HepG2 (cell line): ENCODE data around the gene CCNQ. TPM values are rescaled to one million over a fixed set of nuclear protein-coding genes. Genes with fewer than 3 reads are reported as not detected.
A peak's percentile ranks its signal among the peaks of the same experiment; 100 is the strongest.

Experiments
- CBX5 ChIP-seq: sonication (generic); formaldehyde crosslinking; IDR thresholded peaks from 2 replicates; pipeline ENCODE4 v1.4.0; 2020; ENCODE audit warnings: missing genetic modification reagents, borderline replicate concordance
- CENPX ChIP-seq: sonication (generic); formaldehyde crosslinking; IDR thresholded peaks from 2 replicates; pipeline ENCODE4 v1.9.0; 2021; ENCODE audit warnings: mild to moderate bottlenecking, missing genetic modification reagents, moderate library complexity
- FOSL2 ChIP-seq: sonication (generic); formaldehyde crosslinking; IDR thresholded peaks from 2 replicates; pipeline ENCODE4 v1.4.0; 2020; ENCODE audit warnings: missing genetic modification reagents
- HOXA9 ChIP-seq: sonication (generic); formaldehyde crosslinking; IDR thresholded peaks from 2 replicates; pipeline ENCODE4 v1.8.1; 2022; ENCODE audit warnings: missing genetic modification reagents, mild to moderate bottlenecking, moderate library complexity, borderline replicate concordance
- IRF2 ChIP-seq: IDR thresholded peaks from 2 replicates; pipeline ENCODE4 v1.6.1; 2018; ENCODE audit warnings: missing genetic modification reagents, missing compliant biosample characterization
- KLF16 ChIP-seq, 2 experiments: sonication (generic) in 1 of 2; formaldehyde crosslinking in 1 of 2; IDR thresholded peaks; 2 replicates each; pipeline versions ENCODE4 v1.6.1 to v1.8.0; 2016 to 2023; ENCODE audit warnings: missing genetic modification reagents in 2 of 2, missing compliant biosample characterization in 1 of 2
- NFIB ChIP-seq: sonication (generic); formaldehyde crosslinking; IDR thresholded peaks from 2 replicates; pipeline ENCODE4 v1.9.0; 2021; ENCODE audit warnings: missing genetic modification reagents, mild to moderate bottlenecking, borderline replicate concordance
- PPARG ChIP-seq: conservative IDR thresholded peaks from 2 replicates; pipeline ENCODE4 v1.6.1; 2016; ENCODE audit warnings: missing biosample characterization, missing genetic modification reagents
- SALL1 ChIP-seq: sonication (generic); formaldehyde crosslinking; IDR thresholded peaks from 2 replicates; pipeline ENCODE4 v1.8.0; 2022; ENCODE audit warnings: mild to moderate bottlenecking, missing genetic modification reagents
- SMARCC2 ChIP-seq: fragments of 450-650 bp; IDR thresholded peaks from 2 replicates; pipeline ENCODE4 v1.6.1; 2017; ENCODE audit warnings: antibody characterized with exemption, mild to moderate bottlenecking
- TCF7 ChIP-seq: sonication (generic); IDR thresholded peaks from 2 replicates; pipeline ENCODE4 v1.6.1; 2016; ENCODE audit warnings: antibody characterized with exemption, low read depth
- U2AF1 ChIP-seq: fragments of 200-400 bp; formaldehyde crosslinking; optimal IDR thresholded peaks from 2 replicates; pipeline ENCODE3; 2017; ENCODE audit warnings: mild to moderate bottlenecking, low read depth, low read length
- XRCC5 ChIP-seq: fragments of 200-400 bp; formaldehyde crosslinking; optimal IDR thresholded peaks from 2 replicates; pipeline ENCODE3; 2017; ENCODE audit warnings: mild to moderate bottlenecking, low read length
- ZNF350 ChIP-seq: sonication (generic); formaldehyde crosslinking; IDR thresholded peaks from 2 replicates; pipeline ENCODE4 v1.4.0; 2020; ENCODE audit warnings: mild to moderate bottlenecking, low read depth, missing genetic modification reagents, borderline replicate concordance
- ZNF430 ChIP-seq: sonication (generic); formaldehyde crosslinking; IDR thresholded peaks from 2 replicates; pipeline ENCODE4 v1.9.0; 2021; ENCODE audit warnings: mild to moderate bottlenecking, missing genetic modification reagents
- ZNF749 ChIP-seq: sonication (generic); formaldehyde crosslinking; IDR thresholded peaks from 2 replicates; pipeline ENCODE4 v1.8.0; 2022; ENCODE audit warnings: mild to moderate bottlenecking, missing genetic modification reagents, moderate library complexity, borderline replicate concordance
- ZSCAN25 ChIP-seq: sonication (generic); formaldehyde crosslinking; IDR thresholded peaks from 2 replicates; pipeline ENCODE4 v1.8.0; 2022; ENCODE audit warnings: mild to moderate bottlenecking, missing genetic modification reagents
- polyA plus RNA-seq, 8 experiments: library from polyadenylated mRNA; depleted of rRNA in 3 of 8; stranded (reverse) in 7 of 8; unstranded in 1 of 8; fragments of >200 nt; fragmentation: Illumina TruSeq in 4 of 8; extraction: Trizol in 4 of 8; gene quantifications; 2 replicates each; pipeline versions ENCODE4 v1.2.1 to v1.2.3, GENCODE V29; 2011 to 2016; ENCODE audit warnings: low read depth in 4 of 8, missing spikeins in 1 of 8, mixed read lengths in 1 of 8; ENCODE audit not compliant: insufficient read depth in 1 of 8
- total RNA-seq, 5 experiments: library from RNA; depleted of rRNA; stranded (reverse); fragments of >200 nt; fragmentation: Illumina TruSeq; extraction: Trizol; gene quantifications; 2 replicates each; pipeline ENCODE4 v1.2.3, GENCODE V29; 2016; ENCODE audit warnings: low read depth in 1 of 5
- TF ChIP-seq, protein P1 (sequence below): sonication (generic); formaldehyde crosslinking; IDR thresholded peaks from 2 replicates; pipeline ENCODE4 v1.4.0; 2020; ENCODE audit warnings: low read depth, missing genetic modification reagents
- TF ChIP-seq, protein P2 (sequence below): sonication (generic); formaldehyde crosslinking; IDR thresholded peaks from 2 replicates; pipeline ENCODE4 v1.8.0; 2022; ENCODE audit warnings: mild to moderate bottlenecking, missing genetic modification reagents, moderate library complexity
- TF ChIP-seq, protein P3 (sequence below): IDR thresholded peaks from 2 replicates; pipeline ENCODE4 v1.6.1; 2016; ENCODE audit warnings: low read depth, borderline replicate concordance
- TF ChIP-seq, protein P4 (sequence below): sonication (generic); formaldehyde crosslinking; conservative IDR thresholded peaks from 2 replicates; pipeline ENCODE4 v1.4.0; 2020; ENCODE audit warnings: missing genetic modification reagents
- TF ChIP-seq, protein P5 (sequence below): IDR thresholded peaks from 2 replicates; pipeline ENCODE4 v1.6.1; 2016; ENCODE audit warnings: control low read depth

The CCNQ gene
- total and polyA plus RNA-seq, 2 of the 13 experiments (the other 11 are each of a cell fraction or from before 2014, with no cell fraction given), result 15.0 to 25.5 TPM

DNA sequence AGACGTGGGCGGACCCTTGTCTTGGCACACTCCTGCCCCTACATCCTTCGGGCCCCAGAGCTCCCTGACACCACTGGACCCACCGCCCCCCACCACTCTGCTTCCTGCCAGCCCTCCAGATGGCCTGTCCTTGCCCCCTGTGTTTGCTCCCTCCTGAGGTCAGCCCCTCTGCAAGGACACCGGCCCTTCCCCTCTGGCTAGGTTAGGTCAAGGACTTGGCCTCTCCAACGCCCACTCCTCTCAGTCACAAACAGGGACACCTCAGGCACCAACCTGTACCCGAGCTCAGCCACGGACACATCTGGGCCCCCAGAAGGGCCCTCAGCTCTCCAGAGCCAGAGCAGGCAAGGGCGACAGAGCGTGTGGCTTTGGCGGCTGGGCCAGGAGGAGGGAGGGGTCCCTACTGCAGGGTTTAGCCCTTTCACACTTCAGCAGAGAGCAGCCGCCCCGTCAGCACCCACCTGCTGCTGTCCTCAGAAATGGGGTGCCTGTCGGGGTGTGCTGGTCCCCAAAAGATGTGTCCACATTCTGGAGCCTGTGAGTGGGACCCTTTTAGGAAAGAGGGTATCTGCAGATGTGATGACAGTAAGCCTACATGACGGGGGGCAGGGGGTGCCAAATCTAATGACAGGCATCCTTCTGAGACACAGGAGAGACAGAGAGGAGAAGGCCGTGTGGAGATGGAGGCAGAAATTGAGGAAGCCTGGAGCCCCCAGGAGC lies 24.5 kb upstream of the CCNQ start (continued):
- TF ChIP-seq ZNF749 (CRISPR knock-in tag), result no peak
- TF ChIP-seq HOXA9, result no peak
- TF ChIP-seq PPARG (CRISPR knock-in tag), result peak; percentile 75
- TF ChIP-seq, protein P1, sequence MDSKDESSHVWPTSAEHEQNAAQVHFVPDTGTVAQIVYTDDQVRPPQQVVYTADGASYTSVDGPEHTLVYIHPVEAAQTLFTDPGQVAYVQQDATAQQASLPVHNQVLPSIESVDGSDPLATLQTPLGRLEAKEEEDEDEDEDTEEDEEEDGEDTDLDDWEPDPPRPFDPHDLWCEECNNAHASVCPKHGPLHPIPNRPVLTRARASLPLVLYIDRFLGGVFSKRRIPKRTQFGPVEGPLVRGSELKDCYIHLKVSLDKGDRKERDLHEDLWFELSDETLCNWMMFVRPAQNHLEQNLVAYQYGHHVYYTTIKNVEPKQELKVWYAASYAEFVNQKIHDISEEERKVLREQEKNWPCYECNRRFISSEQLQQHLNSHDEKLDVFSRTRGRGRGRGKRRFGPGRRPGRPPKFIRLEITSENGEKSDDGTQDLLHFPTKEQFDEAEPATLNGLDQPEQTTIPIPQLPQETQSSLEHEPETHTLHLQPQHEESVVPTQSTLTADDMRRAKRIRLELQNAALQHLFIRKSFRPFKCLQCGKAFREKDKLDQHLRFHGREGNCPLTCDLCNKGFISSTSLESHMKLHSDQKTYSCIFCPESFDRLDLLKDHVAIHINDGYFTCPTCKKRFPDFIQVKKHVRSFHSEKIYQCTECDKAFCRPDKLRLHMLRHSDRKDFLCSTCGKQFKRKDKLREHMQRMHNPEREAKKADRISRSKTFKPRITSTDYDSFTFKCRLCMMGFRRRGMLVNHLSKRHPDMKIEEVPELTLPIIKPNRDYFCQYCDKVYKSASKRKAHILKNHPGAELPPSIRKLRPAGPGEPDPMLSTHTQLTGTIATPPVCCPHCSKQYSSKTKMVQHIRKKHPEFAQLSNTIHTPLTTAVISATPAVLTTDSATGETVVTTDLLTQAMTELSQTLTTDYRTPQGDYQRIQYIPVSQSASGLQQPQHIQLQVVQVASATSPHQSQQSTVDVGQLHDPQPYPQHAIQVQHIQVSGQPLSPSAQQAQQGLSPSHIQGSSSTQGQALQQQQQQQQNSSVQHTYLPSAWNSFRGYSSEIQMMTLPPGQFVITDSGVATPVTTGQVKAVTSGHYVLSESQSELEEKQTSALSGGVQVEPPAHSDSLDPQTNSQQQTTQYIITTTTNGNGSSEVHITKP (CRISPR knock-in tag), result no peak
- peak; percentile 59 for TF ChIP-seq SALL1 (CRISPR knock-in tag)
- no peak for TF ChIP-seq SMARCC2
- no peak for TF ChIP-seq XRCC5
- peak; percentile 32; the same call in 1 of the 2 replicates for TF ChIP-seq ZNF430 (CRISPR knock-in tag)
- 0 out of 4 replicates have a peak, but pooled peaks of 1 of the 2 experiments have one; percentile 56 for TF ChIP-seq KLF16 (CRISPR knock-in tag; IDR thresholded peaks at IDR 0.05)
- TF ChIP-seq U2AF1, result no peak
- TF ChIP-seq, protein P2, sequence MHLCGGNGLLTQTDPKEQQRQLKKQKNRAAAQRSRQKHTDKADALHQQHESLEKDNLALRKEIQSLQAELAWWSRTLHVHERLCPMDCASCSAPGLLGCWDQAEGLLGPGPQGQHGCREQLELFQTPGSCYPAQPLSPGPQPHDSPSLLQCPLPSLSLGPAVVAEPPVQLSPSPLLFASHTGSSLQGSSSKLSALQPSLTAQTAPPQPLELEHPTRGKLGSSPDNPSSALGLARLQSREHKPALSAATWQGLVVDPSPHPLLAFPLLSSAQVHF (CRISPR knock-in tag), result 0 out of 2 replicates have a peak, but pooled peaks have one; percentile 24
- TF ChIP-seq FOSL2 (CRISPR knock-in tag), result peak; percentile 44
- TF ChIP-seq, protein P3, sequence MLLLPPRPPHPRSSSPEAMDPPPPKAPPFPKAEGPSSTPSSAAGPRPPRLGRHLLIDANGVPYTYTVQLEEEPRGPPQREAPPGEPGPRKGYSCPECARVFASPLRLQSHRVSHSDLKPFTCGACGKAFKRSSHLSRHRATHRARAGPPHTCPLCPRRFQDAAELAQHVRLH (CRISPR knock-in tag), result peak; percentile 49; the same call in 1 of the 2 replicates
- TF ChIP-seq, protein P4, sequence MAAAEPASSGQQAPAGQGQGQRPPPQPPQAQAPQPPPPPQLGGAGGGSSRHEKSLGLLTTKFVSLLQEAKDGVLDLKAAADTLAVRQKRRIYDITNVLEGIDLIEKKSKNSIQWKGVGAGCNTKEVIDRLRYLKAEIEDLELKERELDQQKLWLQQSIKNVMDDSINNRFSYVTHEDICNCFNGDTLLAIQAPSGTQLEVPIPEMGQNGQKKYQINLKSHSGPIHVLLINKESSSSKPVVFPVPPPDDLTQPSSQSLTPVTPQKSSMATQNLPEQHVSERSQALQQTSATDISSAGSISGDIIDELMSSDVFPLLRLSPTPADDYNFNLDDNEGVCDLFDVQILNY (CRISPR knock-in tag), result no peak
- TF ChIP-seq ZSCAN25 (CRISPR knock-in tag), result peak; percentile 36; the same call in 1 of the 2 replicates
- peak; percentile 63; the same call in 1 of the 2 replicates for TF ChIP-seq IRF2 (CRISPR knock-in tag)
- TF ChIP-seq ZNF350 (CRISPR knock-in tag), result peak; percentile 63
- TF ChIP-seq NFIB (CRISPR knock-in tag), result no peak
- no peak for TF ChIP-seq TCF7
- no peak for TF ChIP-seq CBX5 (CRISPR knock-in tag)
- no peak for TF ChIP-seq CENPX (CRISPR knock-in tag)
- TF ChIP-seq, protein P5, sequence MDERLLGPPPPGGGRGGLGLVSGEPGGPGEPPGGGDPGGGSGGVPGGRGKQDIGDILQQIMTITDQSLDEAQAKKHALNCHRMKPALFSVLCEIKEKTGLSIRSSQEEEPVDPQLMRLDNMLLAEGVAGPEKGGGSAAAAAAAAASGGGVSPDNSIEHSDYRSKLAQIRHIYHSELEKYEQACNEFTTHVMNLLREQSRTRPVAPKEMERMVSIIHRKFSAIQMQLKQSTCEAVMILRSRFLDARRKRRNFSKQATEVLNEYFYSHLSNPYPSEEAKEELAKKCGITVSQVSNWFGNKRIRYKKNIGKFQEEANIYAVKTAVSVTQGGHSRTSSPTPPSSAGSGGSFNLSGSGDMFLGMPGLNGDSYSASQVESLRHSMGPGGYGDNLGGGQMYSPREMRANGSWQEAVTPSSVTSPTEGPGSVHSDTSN (CRISPR knock-in tag), result no peak
